Suprapubic skin (tissue), 4 donors: ENCODE measurements around the gene SOX8. TPM values are rescaled to one million over a fixed set of nuclear protein-coding genes. Genes with fewer than 3 reads are reported as not detected.

Experiments used
- DNase-seq, 2 donors: peaks; one replicate each; pipeline ENCODE4 v3.0.0-alpha.2; 2019; ENCODE audit warnings: low spot score in 2 of 2
- H3K27ac ChIP-seq: fragments of 200-600 bp; sonication (generic); one replicate; pipeline ENCODE4 v1.5.1; 2019
- H3K27me3 ChIP-seq: fragments of 200-600 bp; sonication (generic); one replicate; pipeline ENCODE4 v1.5.1; 2019
- H3K36me3 ChIP-seq: fragments of 200-600 bp; sonication (generic); one replicate; pipeline ENCODE4 v1.5.1; 2019
- H3K4me1 ChIP-seq: fragments of 200-600 bp; sonication (generic); one replicate; pipeline ENCODE4 v1.5.1; 2019
- H3K4me3 ChIP-seq: fragments of 200-600 bp; sonication (generic); one replicate; pipeline ENCODE4 v1.5.1; 2019; ENCODE audit warnings: mild to moderate bottlenecking
- H3K9me3 ChIP-seq: fragments of 200-600 bp; sonication (generic); one replicate; pipeline ENCODE4 v1.5.1; 2019
- EP300 ChIP-seq: sonication (generic); formaldehyde crosslinking; IDR thresholded peaks from one replicate; pipeline ENCODE4 v1.6.1; 2017; ENCODE audit warnings: antibody characterized with exemption
- POLR2A ChIP-seq, 2 donors: fragments of 450-650 bp; IDR thresholded peaks; one replicate each; pipeline ENCODE4 v1.6.1; 2017; ENCODE audit warnings: antibody characterized with exemption in 2 of 2, mild to moderate bottlenecking in 2 of 2, moderate library complexity in 2 of 2
- POLR2AphosphoS5 ChIP-seq, 3 donors: sonication (generic); formaldehyde crosslinking; IDR thresholded peaks; one replicate each; pipeline ENCODE4 v1.6.1; 2017; ENCODE audit warnings: antibody characterized with exemption in 3 of 3
- WGBS: methylation state at CpG from one replicate; pipeline ENCODE4 v1.1.5; 2018; 5-methylcytosine and 5-hydroxymethylcytosine counted together
- total RNA-seq, 4 donors: library from RNA; depleted of rRNA; stranded (reverse); fragments of >200 nt; gene quantifications; one replicate each; pipeline ENCODE4 v1.1.0, GENCODE V29; 2016
- TF ChIP-seq, protein P1 (sequence below), 2 donors: fragments of 200-600 bp in 1 of 2; fragments of 450-650 bp in 1 of 2; sonication (generic) in 1 of 2; IDR thresholded peaks; one replicate each; pipeline ENCODE4 v1.5.1; 2016 to 2019; ENCODE audit warnings: antibody characterized with exemption in 2 of 2, mild to moderate bottlenecking in 1 of 2, moderate library complexity in 1 of 2

SOX8 gene
- total RNA-seq, 4 donors from 2014 or later: 4.0 to 12.2 (median 7.3) TPM

- DNase-seq: peak in 1 of 2 donors; percentile 73
- no peak overlapping the region for H3K4me3 ChIP-seq
- 94% methylated on average over 13 of the region's 13 CpGs for WGBS
- no peaks in the 10 kb centered on the region for H3K9me3 ChIP-seq
- peaks cover 28% of the 10 kb centered on the region for H3K4me1 ChIP-seq
- no peaks in the 10 kb centered on the region for H3K36me3 ChIP-seq
- TF ChIP-seq, protein P1, sequence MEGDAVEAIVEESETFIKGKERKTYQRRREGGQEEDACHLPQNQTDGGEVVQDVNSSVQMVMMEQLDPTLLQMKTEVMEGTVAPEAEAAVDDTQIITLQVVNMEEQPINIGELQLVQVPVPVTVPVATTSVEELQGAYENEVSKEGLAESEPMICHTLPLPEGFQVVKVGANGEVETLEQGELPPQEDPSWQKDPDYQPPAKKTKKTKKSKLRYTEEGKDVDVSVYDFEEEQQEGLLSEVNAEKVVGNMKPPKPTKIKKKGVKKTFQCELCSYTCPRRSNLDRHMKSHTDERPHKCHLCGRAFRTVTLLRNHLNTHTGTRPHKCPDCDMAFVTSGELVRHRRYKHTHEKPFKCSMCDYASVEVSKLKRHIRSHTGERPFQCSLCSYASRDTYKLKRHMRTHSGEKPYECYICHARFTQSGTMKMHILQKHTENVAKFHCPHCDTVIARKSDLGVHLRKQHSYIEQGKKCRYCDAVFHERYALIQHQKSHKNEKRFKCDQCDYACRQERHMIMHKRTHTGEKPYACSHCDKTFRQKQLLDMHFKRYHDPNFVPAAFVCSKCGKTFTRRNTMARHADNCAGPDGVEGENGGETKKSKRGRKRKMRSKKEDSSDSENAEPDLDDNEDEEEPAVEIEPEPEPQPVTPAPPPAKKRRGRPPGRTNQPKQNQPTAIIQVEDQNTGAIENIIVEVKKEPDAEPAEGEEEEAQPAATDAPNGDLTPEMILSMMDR (IDR thresholded peaks at IDR 0.05): no peak
- TF ChIP-seq EP300 (no peak), POLR2AphosphoS5 (IDR thresholded peaks at IDR 0.05) (no peak), POLR2A (IDR thresholded peaks at IDR 0.05) (no peak)
- no peak overlapping the region for H3K27ac ChIP-seq
- no peaks in the 10 kb centered on the region for H3K27me3 ChIP-seq
These were observed 16.6 kb upstream of the SOX8 start for GRCh38 chr16:965036-965395.

DNA sequence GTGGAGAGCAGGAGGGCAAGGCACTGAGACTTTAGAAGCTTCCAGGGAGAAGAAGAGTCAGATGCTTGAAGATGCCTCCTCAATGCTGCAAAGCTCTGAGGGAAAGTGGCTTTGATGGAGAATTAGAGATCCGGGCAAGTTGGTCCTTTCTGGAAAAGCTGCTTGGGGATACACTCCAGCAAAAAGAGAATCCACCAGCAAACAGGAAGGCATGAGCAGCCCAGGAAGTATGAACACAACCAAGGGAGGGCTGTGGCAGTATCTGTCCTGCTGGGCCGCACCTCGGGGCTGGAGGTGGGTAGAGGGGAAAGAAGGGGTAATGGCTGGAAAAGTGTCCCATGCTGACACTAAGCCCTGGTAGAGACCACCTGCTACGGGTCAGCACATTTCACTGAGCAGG, 16.1 kb upstream of the SOX8 start:
- no peak for TF ChIP-seq POLR2A (IDR thresholded peaks at IDR 0.05)
- TF ChIP-seq EP300: no peak
- TF ChIP-seq POLR2AphosphoS5 (IDR thresholded peaks at IDR 0.05): no peak
- TF ChIP-seq, protein P1 (IDR thresholded peaks at IDR 0.05): no peak
- no peak for DNase-seq
- H3K27me3 ChIP-seq: no peaks in the 10 kb centered on the region
- H3K4me3 ChIP-seq: no peak overlapping the region
- H3K36me3 ChIP-seq: no peaks in the 10 kb centered on the region
- H3K4me1 ChIP-seq: peaks cover 32% of the 10 kb centered on the region
- no peak overlapping the region for H3K27ac ChIP-seq
- H3K9me3 ChIP-seq: no peaks in the 10 kb centered on the region
- 100% methylated on average over 4 of the region's 4 CpGs for WGBS

GRCh38 chr16:966035-966434, 15.5 kb upstream of the SOX8 start:
- peak in 1 of 2 donors; percentile 69 for DNase-seq
- H3K27ac ChIP-seq: no peak overlapping the region
- no peak overlapping the region for H3K4me3 ChIP-seq
- 89% methylated on average over 3 of the region's 18 CpGs for WGBS
- H3K9me3 ChIP-seq: no peaks in the 10 kb centered on the region
- no peaks in the 10 kb centered on the region for H3K36me3 ChIP-seq
- TF ChIP-seq POLR2AphosphoS5 (IDR thresholded peaks at IDR 0.05) (no peak), POLR2A (IDR thresholded peaks at IDR 0.05) (no peak), EP300 (no peak)
- TF ChIP-seq, protein P1 (IDR thresholded peaks at IDR 0.05): no peak
- H3K4me1 ChIP-seq: peaks cover 34% of the 10 kb centered on the region
- H3K27me3 ChIP-seq: no peaks in the 10 kb centered on the region

GRCh38 chr16:966505-966904, 15.1 kb upstream of the SOX8 start:
- 95% methylated on average over 10 of the region's 10 CpGs for WGBS

DNA sequence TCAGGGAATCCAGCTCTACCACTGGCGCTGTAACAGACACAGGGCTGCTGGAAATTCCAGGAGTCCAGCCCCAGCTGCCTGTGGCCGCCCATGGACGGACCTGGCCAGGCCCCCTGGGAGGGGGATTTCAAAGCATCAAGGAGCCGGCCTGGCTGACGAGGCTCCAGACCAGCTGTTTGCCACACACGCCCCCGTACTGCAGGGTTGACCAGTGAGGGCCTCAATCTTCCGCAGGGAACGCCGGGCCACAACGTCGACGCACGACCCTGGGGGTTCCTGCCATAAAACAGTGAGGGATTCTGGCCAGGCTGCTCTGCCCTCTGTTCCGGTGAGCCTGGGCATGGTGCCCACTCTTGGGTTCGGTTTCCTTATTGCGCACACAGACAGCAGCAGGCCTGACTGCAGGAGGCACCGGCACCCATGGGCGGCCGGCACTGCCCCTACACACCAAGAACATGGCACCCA, 14.5 kb upstream of the SOX8 start:
- TF ChIP-seq POLR2AphosphoS5 (IDR thresholded peaks at IDR 0.05): no peak
- TF ChIP-seq EP300: no peak
- TF ChIP-seq POLR2A (IDR thresholded peaks at IDR 0.05): no peak
- TF ChIP-seq, protein P1 (IDR thresholded peaks at IDR 0.05): no peak
- H3K4me1 ChIP-seq: peaks cover 37% of the 10 kb centered on the region
- H3K4me3 ChIP-seq: no peak overlapping the region
- H3K36me3 ChIP-seq: no peaks in the 10 kb centered on the region
- WGBS: 98% methylated on average over 11 of the region's 20 CpGs
- H3K27me3 ChIP-seq: no peaks in the 10 kb centered on the region
- no peaks in the 10 kb centered on the region for H3K9me3 ChIP-seq
- H3K27ac ChIP-seq: no peak overlapping the region
- DNase-seq: peak; percentile 60 to 67

More at GRCh38 chr16:966505-966904, 15.1 kb upstream of the SOX8 start:
- H3K36me3 ChIP-seq: no peaks in the 10 kb centered on the region
- peaks cover 37% of the 10 kb centered on the region for H3K4me1 ChIP-seq
- no peak for TF ChIP-seq POLR2A (IDR thresholded peaks at IDR 0.05)
- TF ChIP-seq, protein P1 (IDR thresholded peaks at IDR 0.05): no peak
- TF ChIP-seq POLR2AphosphoS5 (IDR thresholded peaks at IDR 0.05): no peak
- no peak for TF ChIP-seq EP300
- DNase-seq: peak in 1 of 2 donors; percentile 73
- H3K4me3 ChIP-seq: no peak overlapping the region
- H3K27ac ChIP-seq: no peak overlapping the region
- no peaks in the 10 kb centered on the region for H3K27me3 ChIP-seq
- no peaks in the 10 kb centered on the region for H3K9me3 ChIP-seq
